Measurements from ENCODE around the gene SORCS2. TPM values are rescaled to one million over a fixed set of nuclear protein-coding genes. Genes with fewer than 3 reads are reported as not detected.

SORCS2 gene
- total and polyA plus RNA-seq, 2 of the 8 experiments (the other 6 are each of a cell fraction or from before 2014, with no cell fraction given): 0.36 to 1.8 TPM

DNA sequence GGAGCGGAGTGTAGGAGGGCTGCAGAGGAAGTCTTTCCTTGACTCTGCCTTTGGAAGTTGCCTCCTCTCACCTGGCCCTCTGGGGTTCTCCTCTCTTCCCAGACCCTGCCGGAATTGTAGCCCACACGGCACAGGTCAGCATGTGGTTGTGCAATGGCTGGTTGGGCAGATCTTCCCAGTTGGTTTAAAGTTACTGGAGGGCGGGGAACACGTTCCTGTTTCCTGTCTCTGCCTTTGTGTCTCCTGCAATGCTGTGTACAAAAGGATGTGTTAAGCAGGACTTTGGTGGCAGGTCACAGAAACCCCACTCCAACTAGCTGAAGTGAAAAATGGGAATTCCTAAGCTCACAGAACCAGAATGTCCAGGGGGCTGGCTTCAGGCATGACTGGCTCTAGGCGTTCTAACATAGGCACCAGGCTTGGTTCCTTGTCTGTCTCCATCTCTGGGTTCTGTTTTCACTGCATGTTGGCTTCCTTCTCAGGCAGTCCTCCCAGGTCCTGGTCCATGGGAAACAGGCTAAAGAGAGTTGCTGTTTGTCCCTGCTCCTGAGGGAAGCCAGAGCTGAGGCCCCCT, 19.9 kb downstream of the SORCS2 start (continued):
- TF ChIP-seq, protein P1, sequence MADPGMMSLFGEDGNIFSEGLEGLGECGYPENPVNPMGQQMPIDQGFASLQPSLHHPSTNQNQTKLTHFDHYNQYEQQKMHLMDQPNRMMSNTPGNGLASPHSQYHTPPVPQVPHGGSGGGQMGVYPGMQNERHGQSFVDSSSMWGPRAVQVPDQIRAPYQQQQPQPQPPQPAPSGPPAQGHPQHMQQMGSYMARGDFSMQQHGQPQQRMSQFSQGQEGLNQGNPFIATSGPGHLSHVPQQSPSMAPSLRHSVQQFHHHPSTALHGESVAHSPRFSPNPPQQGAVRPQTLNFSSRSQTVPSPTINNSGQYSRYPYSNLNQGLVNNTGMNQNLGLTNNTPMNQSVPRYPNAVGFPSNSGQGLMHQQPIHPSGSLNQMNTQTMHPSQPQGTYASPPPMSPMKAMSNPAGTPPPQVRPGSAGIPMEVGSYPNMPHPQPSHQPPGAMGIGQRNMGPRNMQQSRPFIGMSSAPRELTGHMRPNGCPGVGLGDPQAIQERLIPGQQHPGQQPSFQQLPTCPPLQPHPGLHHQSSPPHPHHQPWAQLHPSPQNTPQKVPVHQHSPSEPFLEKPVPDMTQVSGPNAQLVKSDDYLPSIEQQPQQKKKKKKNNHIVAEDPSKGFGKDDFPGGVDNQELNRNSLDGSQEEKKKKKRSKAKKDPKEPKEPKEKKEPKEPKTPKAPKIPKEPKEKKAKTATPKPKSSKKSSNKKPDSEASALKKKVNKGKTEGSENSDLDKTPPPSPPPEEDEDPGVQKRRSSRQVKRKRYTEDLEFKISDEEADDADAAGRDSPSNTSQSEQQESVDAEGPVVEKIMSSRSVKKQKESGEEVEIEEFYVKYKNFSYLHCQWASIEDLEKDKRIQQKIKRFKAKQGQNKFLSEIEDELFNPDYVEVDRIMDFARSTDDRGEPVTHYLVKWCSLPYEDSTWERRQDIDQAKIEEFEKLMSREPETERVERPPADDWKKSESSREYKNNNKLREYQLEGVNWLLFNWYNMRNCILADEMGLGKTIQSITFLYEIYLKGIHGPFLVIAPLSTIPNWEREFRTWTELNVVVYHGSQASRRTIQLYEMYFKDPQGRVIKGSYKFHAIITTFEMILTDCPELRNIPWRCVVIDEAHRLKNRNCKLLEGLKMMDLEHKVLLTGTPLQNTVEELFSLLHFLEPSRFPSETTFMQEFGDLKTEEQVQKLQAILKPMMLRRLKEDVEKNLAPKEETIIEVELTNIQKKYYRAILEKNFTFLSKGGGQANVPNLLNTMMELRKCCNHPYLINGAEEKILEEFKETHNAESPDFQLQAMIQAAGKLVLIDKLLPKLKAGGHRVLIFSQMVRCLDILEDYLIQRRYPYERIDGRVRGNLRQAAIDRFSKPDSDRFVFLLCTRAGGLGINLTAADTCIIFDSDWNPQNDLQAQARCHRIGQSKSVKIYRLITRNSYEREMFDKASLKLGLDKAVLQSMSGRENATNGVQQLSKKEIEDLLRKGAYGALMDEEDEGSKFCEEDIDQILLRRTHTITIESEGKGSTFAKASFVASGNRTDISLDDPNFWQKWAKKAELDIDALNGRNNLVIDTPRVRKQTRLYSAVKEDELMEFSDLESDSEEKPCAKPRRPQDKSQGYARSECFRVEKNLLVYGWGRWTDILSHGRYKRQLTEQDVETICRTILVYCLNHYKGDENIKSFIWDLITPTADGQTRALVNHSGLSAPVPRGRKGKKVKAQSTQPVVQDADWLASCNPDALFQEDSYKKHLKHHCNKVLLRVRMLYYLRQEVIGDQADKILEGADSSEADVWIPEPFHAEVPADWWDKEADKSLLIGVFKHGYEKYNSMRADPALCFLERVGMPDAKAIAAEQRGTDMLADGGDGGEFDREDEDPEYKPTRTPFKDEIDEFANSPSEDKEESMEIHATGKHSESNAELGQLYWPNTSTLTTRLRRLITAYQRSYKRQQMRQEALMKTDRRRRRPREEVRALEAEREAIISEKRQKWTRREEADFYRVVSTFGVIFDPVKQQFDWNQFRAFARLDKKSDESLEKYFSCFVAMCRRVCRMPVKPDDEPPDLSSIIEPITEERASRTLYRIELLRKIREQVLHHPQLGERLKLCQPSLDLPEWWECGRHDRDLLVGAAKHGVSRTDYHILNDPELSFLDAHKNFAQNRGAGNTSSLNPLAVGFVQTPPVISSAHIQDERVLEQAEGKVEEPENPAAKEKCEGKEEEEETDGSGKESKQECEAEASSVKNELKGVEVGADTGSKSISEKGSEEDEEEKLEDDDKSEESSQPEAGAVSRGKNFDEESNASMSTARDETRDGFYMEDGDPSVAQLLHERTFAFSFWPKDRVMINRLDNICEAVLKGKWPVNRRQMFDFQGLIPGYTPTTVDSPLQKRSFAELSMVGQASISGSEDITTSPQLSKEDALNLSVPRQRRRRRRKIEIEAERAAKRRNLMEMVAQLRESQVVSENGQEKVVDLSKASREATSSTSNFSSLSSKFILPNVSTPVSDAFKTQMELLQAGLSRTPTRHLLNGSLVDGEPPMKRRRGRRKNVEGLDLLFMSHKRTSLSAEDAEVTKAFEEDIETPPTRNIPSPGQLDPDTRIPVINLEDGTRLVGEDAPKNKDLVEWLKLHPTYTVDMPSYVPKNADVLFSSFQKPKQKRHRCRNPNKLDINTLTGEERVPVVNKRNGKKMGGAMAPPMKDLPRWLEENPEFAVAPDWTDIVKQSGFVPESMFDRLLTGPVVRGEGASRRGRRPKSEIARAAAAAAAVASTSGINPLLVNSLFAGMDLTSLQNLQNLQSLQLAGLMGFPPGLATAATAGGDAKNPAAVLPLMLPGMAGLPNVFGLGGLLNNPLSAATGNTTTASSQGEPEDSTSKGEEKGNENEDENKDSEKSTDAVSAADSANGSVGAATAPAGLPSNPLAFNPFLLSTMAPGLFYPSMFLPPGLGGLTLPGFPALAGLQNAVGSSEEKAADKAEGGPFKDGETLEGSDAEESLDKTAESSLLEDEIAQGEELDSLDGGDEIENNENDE (IDR thresholded peaks at IDR 0.05; ENCODE audit: insufficient replicate concordance, low read length): no peak
- TF ChIP-seq CHD1 (IDR thresholded peaks at IDR 0.05; ENCODE audit: low read depth, low read length): no peak
- TF ChIP-seq, protein P2, sequence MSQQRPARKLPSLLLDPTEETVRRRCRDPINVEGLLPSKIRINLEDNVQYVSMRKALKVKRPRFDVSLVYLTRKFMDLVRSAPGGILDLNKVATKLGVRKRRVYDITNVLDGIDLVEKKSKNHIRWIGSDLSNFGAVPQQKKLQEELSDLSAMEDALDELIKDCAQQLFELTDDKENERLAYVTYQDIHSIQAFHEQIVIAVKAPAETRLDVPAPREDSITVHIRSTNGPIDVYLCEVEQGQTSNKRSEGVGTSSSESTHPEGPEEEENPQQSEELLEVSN (IDR thresholded peaks at IDR 0.05): no peak
- TF ChIP-seq NRF1 (IDR thresholded peaks at IDR 0.05; ENCODE audit: low read depth, low read length): no peak
- TF ChIP-seq GTF2F1 (IDR thresholded peaks at IDR 0.05; ENCODE audit: borderline replicate concordance, low read depth, low read length): no peak
- no peak for TF ChIP-seq SP2 (IDR thresholded peaks at IDR 0.05; ENCODE audit: low read length)
- no peak for TF ChIP-seq CBX5 (IDR thresholded peaks at IDR 0.05; ENCODE audit: low read depth, low read length)
- TF ChIP-seq JUN (IDR thresholded peaks at IDR 0.05; ENCODE audit: low read depth, low read length): no peak
- TF ChIP-seq POLR2AphosphoS5 (IDR thresholded peaks at IDR 0.05; ENCODE audit: low read depth, low read length): no peak
- TF ChIP-seq TEAD4 (IDR thresholded peaks at IDR 0.05; ENCODE audit: low read depth, low read length): no peak
- TF ChIP-seq EP300 (IDR thresholded peaks at IDR 0.05; ENCODE audit: borderline replicate concordance in 1 of 2, low read depth in 2 of 2, low read length in 2 of 2): no peak
